Activated CD4-positive, alpha-beta T cell treated with anti-CD3 and anti-CD28 coated beads, Interleukin-2, amount 50 U/mL, for 24 hours (primary cell): ENCODE results near the gene STAMBPL1.
"Not testable (repeated sequence)": the region's sequence is repeated elsewhere in the genome, so short reads cannot be mapped to it uniquely, and the experiment has no call there.

ENCODE experiments used
- DNase-seq, 2 donors: peaks; one replicate each; pipeline ENCODE4 v3.0.0-alpha.2; 2020; ENCODE audit warnings: low read depth in 1 of 2, low spot score in 1 of 2

STAMBPL1 gene

GRCh38 chr10:88854684-88855083 lies 25.4 kb upstream of the STAMBPL1 start:
- no peak for DNase-seq

GRCh38 chr10:88857831-88858230 lies 22.2 kb upstream of the STAMBPL1 start:
- DNase-seq = no peak

- no peak for DNase-seq
These were observed 21.6 kb upstream of the STAMBPL1 start for GRCh38 chr10:88858491-88858890.

GRCh38 chr10:88861036-88861435 lies 19.0 kb upstream of the STAMBPL1 start:
- no peak for DNase-seq

GRCh38 chr10:88865281-88865876 lies 14.7 kb upstream of the STAMBPL1 start:
- no peak for DNase-seq

GRCh38 chr10:88866454-88866853 lies 13.6 kb upstream of the STAMBPL1 start:
- DNase-seq = no peak

- no peak for DNase-seq
These were observed 10.0 kb upstream of the STAMBPL1 start for GRCh38 chr10:88870089-88870488.

- DNase-seq = no peak
These were observed 6.3 kb upstream of the STAMBPL1 start for GRCh38 chr10:88873757-88874156.

GRCh38 chr10:88874281-88874680 lies 5.8 kb upstream of the STAMBPL1 start:
- no peak for DNase-seq

GRCh38 chr10:88875081-88875480 lies 5.0 kb upstream of the STAMBPL1 start:
- no peak for DNase-seq

GRCh38 chr10:88877298-88877697 lies 2.7 kb upstream of the STAMBPL1 start:
- no peak for DNase-seq

GRCh38 chr10:88880282-88881076 lies 434 bp downstream of the STAMBPL1 start:
- peak; percentile 50 to 56 for DNase-seq

GRCh38 chr10:88881320-88881719 lies 1.3 kb downstream of the STAMBPL1 start:
- DNase-seq = no peak

- no peak for DNase-seq
These were observed 2.0 kb downstream of the STAMBPL1 start for GRCh38 chr10:88881922-88882645.

GRCh38 chr10:88882646-88883447 lies 2.8 kb downstream of the STAMBPL1 start:
- not testable (repeated sequence) for DNase-seq

- no peak for DNase-seq
These were observed 3.4 kb downstream of the STAMBPL1 start for GRCh38 chr10:88883448-88883809.

GRCh38 chr10:88886557-88886956 lies 6.5 kb downstream of the STAMBPL1 start:
- no peak for DNase-seq

GRCh38 chr10:88888810-88889445 lies 8.9 kb downstream of the STAMBPL1 start:
- no peak for DNase-seq

GRCh38 chr10:88889559-88890337 lies 9.7 kb downstream of the STAMBPL1 start:
- no peak for DNase-seq
